Progenitor cell of endocrine pancreas (in vitro differentiated cells): ENCODE measurements around the gene DNAJC25. TPM values are rescaled to one million over a fixed set of nuclear protein-coding genes. Genes with fewer than 3 reads are reported as not detected.

Experiments
- DNase-seq: peaks from one replicate; pipeline ENCODE4 v3.0.0; 2021; ENCODE audit warnings: low spot score; ENCODE audit not compliant: unreplicated experiment
- H3K27ac Mint-ChIP-seq: 2 replicates; pipeline ENCODE4 v1.8.0; 2021; ENCODE audit warnings: mild to moderate bottlenecking, moderate library complexity, mixed read lengths
- H3K27me3 Mint-ChIP-seq: 2 replicates; pipeline ENCODE4 v1.8.0; 2021; ENCODE audit warnings: mixed read lengths
- H3K36me3 Mint-ChIP-seq: 2 replicates; pipeline ENCODE4 v1.8.0; 2022; ENCODE audit warnings: mixed read lengths; ENCODE audit not compliant: insufficient read depth
- H3K4me1 Mint-ChIP-seq: 2 replicates; pipeline ENCODE4 v1.8.0; 2021; ENCODE audit warnings: low read depth, mixed read lengths
- H3K4me3 Mint-ChIP-seq: 2 replicates; pipeline ENCODE4 v1.8.0; 2021; ENCODE audit warnings: low read depth, mild to moderate bottlenecking, moderate library complexity, mixed read lengths
- H3K9me3 Mint-ChIP-seq: 2 replicates; pipeline ENCODE4 v1.8.0; 2021; ENCODE audit warnings: low read depth, mixed read lengths
- total RNA-seq: library from RNA; stranded (reverse); gene quantifications from 2 replicates; pipeline ENCODE4 v1.2.1, GENCODE V29; 2021
- TF ChIP-seq, protein P1 (sequence below): fragments of 200-600 bp; sonication (generic); IDR thresholded peaks from one replicate; pipeline ENCODE4 v1.5.0; 2021; ENCODE audit warnings: antibody characterized with exemption, mild to moderate bottlenecking; ENCODE audit not compliant: unreplicated experiment

The DNAJC25 gene
- total RNA-seq, 1 donor from 2014 or later, result 8.5 TPM

DNA sequence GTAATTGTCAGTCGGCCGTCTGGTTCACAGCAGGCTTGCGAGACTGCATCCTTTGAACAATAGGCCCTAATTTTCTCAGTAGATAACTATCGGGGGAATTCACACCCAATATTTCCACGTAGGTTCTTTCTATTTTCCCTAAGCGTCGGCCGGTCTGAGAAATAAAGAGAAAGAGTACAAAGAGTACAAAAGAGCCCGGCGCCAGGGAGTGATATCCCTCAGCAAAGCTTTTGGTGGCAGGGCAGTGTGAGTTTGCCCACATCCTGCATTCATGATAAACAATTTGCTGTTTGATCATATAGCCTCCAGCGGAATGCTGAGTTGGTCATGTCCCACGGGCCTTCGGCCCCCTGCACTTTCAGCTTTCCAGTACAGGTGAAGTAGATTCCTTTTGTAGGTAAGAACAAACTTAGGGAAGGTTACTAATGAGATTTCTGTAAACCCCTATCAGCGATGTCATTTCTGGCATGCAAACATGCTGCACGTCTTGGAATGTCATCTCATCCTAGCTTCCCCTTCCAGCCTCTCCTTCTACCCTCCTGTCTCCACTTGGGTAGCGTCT is 27.0 kb upstream of the DNAJC25 start:
- Mint-ChIP-seq H3K4me1 (peaks cover 43% of the 10 kb centered on the region), H3K36me3 (no peaks in the 10 kb centered on the region), H3K4me3 (no peak overlapping the region), H3K9me3 (no peaks in the 10 kb centered on the region), H3K27ac (no peak overlapping the region), H3K27me3 (peaks cover 10% of the 10 kb centered on the region)
- TF ChIP-seq, protein P1, sequence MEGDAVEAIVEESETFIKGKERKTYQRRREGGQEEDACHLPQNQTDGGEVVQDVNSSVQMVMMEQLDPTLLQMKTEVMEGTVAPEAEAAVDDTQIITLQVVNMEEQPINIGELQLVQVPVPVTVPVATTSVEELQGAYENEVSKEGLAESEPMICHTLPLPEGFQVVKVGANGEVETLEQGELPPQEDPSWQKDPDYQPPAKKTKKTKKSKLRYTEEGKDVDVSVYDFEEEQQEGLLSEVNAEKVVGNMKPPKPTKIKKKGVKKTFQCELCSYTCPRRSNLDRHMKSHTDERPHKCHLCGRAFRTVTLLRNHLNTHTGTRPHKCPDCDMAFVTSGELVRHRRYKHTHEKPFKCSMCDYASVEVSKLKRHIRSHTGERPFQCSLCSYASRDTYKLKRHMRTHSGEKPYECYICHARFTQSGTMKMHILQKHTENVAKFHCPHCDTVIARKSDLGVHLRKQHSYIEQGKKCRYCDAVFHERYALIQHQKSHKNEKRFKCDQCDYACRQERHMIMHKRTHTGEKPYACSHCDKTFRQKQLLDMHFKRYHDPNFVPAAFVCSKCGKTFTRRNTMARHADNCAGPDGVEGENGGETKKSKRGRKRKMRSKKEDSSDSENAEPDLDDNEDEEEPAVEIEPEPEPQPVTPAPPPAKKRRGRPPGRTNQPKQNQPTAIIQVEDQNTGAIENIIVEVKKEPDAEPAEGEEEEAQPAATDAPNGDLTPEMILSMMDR, result no peak
- no peak for DNase-seq

GRCh38 chr9:111605041-111605559 is 26.0 kb upstream of the DNAJC25 start:
- Mint-ChIP-seq H3K4me3 (no peak overlapping the region), H3K27me3 (peaks cover 14% of the 10 kb centered on the region), H3K4me1 (peaks cover 40% of the 10 kb centered on the region), H3K27ac (no peak overlapping the region), H3K9me3 (no peaks in the 10 kb centered on the region), H3K36me3 (no peaks in the 10 kb centered on the region)
- DNase-seq, result no peak
- TF ChIP-seq, protein P1, result no peak

DNA sequence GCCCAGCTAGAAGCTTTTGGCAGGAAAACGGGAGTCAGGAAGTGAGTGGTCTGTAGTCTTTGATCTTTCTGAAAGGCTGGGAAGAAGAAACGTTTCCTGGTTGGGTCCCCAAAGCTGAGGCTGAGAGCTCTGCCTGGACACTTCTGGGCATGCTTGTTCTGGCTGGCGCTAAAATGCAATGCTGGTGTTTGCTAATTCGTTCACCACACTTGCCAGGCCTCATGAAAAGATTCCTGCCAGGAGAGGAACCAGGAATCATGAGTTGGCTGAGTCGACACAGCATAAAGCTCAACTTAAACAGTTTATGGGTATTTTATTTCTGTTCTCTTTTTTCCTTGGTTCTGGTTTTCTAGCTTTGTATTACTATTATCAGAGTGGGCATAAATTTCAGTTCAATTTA is 21.0 kb upstream of the DNAJC25 start:
- Mint-ChIP-seq H3K27ac (no peak overlapping the region), H3K9me3 (no peaks in the 10 kb centered on the region), H3K36me3 (no peaks in the 10 kb centered on the region), H3K4me1 (peaks cover 9% of the 10 kb centered on the region), H3K27me3 (peaks cover 13% of the 10 kb centered on the region), H3K4me3 (no peak overlapping the region)
- no peak for DNase-seq
- TF ChIP-seq, protein P1, result no peak

- Mint-ChIP-seq H3K27ac (peak overlapping the region; percentile 51), H3K9me3 (no peaks in the 10 kb centered on the region), H3K36me3 (no peaks in the 10 kb centered on the region), H3K4me1 (peaks cover 4% of the 10 kb centered on the region), H3K4me3 (no peak overlapping the region), H3K27me3 (peaks cover 13% of the 10 kb centered on the region)
- TF ChIP-seq, protein P1, result no peak
- DNase-seq, result no peak
Measured at GRCh38 chr9:111610845-111611244, 20.3 kb upstream of the DNAJC25 start.

DNA sequence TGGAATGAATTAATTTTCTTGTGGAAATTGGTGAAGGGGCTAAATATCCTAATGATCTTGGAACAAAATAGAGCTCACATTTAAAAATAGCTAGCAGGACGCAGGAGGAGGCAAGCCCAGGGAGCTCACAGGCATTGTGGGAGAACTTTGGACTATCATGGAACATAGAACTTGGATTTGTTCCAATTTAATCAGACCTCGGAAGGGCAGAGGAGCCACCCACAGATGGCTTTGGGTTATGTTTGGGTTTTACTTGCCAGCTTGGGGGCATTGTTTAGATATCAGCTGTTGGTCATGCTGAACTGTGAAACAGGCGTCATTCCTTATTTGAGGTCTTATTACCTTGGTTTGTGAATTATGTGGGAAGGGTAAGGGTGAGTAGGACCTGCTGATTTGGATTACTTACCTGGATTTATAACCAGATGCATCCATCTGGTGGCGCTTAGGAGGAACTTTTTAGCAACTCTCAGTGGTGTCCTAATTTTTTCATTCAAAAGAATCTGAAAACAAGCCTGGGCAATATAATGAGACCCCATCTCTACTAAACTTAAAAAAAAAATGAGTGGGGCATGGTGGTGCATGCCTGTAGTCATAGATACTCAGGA is 17.6 kb upstream of the DNAJC25 start:
- no peak overlapping the region for H3K27ac Mint-ChIP-seq
- H3K4me3 Mint-ChIP-seq, result no peak overlapping the region
- DNase-seq, result no peak
- TF ChIP-seq, protein P1, result no peak
- no peaks in the 10 kb centered on the region for H3K9me3 Mint-ChIP-seq
- peaks cover 4% of the 10 kb centered on the region for H3K4me1 Mint-ChIP-seq
- no peaks in the 10 kb centered on the region for H3K36me3 Mint-ChIP-seq
- peaks cover 13% of the 10 kb centered on the region for H3K27me3 Mint-ChIP-seq
